Central memory CD4-positive, alpha-beta T cell (primary cell): Measurements from ENCODE around the gene CMTM7.
A peak's percentile ranks its signal among the peaks of the same experiment; 100 is the strongest.
"Not testable (repeated sequence)": the region's sequence is repeated elsewhere in the genome, so short reads cannot be mapped to it uniquely, and the experiment has no call there.

Experiments used
- DNase-seq: peaks from one replicate; pipeline ENCODE4 v3.0.0; 2022

CMTM7 gene

DNA sequence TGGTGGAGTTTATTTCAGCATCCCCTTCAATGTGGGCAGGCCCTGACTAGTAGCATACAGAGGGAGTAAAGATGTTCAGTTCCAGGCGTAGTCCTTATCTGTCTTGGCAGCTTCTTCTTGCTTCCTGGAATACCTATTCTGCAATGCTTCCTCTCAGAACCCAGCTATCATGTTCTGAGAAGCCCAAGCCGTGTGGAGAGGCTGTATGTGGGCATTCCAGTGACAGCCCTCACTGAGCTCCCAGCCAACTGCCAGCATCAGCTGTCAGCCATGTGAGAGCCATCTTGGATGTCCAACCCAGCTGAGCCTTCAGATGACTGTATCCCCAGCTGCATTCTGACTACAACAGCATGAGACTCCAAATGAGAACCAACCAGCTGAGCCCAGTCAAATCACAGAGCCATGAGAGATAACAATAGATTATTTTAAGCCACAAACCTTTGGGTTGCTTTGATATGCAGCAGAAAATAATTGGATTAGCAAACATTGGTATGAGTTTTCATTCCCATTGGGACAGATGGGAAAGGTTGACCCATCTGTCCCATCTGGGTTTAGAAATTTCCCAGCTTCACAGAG, 8.4 kb upstream of the CMTM7 start:
- no peak for DNase-seq

DNA sequence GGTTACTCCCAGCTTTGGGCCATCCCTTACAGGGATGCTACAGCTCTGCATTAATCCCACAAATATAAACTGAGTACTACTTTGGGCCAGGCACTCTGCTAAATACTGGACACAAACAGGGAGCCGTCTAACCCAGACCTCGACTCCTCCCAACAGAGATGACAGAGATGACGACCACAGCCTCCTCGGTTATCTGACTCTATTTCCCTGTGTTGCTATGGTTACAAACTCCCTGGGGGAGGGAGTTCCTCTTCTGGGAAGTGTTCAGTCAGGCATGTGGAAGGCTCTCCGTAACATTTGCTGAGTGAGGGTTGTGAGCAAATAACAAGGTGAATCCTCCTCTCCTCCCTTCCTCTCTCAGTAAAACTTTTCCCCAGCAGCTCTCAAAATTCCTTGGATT, 6.7 kb upstream of the CMTM7 start:
- no peak for DNase-seq

DNA sequence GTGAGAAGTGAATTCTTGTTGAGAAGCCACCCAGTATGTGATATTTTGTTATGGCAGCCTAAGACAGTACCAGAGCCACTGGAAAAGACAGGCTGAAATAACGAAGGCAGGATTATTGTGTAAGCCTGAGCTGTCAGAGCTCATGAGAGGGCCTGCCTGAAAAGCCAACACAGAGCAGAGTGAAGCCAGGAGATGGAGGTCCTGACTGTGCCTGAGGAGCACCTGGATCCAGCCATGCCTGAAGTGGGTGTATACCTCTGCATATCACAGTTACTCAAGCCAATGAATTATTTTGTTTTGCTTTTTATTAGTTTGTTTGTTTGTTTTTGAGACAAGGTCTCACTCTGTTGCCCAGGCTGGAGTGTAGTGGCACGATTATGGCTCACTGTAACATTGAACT, 4.1 kb upstream of the CMTM7 start:
- DNase-seq = no peak

DNA sequence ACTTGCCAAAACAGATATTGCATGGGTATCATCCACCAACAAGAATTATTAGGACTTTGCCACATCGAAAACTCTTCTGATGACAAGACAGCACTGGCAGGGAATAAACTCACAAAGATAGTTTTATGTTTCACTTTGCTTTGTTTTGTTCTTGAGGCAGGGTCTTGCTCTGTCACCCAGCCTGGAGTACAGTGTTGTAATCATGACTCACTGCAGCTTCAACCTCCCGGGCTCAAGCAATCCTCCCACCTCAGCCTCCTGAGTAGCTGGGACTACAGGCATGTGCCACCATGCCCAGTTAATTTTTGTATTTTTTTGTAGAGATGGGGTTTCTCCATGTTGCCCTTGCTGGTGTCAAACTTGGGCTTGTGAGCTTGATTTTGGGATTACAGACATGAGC, 2.1 kb upstream of the CMTM7 start:
- not testable (repeated sequence) for DNase-seq

DNA sequence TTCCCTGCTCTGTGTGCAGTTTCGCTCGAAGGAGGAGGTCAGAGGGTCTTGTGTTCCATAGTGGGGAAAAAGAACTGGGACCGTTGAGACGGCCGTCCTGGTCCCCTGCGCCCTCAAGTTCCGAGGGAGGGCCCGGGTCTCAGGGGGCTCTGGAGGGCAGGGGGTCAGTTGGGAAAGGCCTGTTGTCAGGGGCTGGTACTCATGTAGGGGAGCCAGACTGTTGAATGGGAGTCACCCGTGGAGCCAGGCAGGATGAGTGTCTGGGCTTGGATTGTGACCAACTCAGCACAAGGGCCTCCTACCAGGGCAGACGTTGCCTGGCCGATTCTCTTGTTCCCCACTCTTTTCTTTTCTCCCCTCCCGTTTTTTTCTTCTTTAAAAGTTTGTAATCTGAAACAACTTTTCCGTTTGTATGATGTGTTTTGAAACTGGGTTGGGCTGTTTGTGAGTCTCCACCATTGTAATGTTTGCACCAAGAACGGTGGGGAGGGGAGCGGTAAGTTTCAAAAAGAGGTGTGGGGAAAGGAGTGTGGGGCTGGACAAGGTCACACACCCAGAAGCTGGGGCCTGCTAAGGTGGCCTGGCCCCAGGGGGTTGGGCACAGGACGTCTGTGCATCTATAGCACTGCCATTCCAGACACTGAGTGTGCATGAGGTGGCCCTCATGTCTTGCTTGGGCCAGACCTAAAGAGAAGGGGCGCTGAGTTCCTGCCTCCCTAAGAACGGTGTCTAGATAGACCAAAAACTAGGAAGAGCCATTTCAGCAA, 1.1 kb downstream of the CMTM7 start:
- DNase-seq = peak; percentile 43

DNA sequence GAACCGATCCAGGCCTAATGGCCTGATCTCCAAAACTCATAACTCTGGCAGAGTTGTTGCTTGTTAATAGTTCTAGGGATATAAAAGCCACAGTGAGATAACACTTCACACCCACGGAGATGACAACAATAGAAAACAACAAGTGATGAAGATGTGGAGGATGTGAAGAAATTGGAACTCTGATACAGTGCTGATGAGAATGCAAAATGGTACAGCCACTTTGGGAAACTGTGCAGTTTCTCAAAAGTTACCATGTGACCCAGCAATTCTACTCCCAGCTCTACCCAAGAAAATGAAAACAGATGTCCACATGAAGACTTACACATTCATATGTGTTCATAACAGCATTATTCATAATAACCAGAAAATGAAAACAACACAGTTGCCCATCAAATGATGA, 3.8 kb downstream of the CMTM7 start:
- DNase-seq = no peak

DNA sequence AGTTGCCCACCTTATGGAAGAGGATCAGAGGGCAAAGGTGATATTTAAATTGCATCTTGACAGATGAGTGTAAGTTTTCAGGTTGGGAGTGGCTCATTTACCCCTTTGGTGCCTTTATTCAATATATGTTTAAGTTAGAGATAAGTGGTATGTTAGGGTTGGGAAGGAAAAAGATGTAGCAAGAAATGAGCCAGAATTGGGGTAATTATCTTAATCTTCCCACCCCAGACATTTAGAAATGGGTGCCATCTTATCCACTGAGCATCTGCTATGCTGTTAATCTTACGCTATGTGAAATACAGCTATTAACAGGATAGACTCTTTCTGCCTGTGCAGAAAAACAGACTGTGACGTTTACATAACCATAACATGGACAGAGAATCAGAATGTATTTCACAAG, 6.3 kb downstream of the CMTM7 start:
- DNase-seq = no peak

DNA sequence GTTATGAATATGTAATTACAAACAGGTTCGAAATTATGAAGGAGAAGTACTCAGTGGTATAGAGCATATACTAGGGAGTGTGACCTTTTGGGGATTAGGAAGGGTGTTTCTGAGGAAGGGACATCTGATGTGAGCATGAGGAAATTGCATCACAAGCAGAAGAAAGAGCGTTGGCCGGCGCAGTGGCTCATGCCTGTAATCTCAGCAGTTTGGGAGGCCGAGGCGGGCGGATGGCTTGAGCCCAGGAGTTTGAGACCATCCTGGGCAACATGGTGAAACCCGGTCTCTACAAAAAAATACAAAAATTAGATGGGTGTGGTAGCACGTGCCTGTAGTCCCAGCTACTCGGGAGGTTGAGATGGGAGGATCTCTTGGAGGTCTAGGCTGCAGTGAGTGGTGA, 6.9 kb downstream of the CMTM7 start:
- DNase-seq = no peak

DNA sequence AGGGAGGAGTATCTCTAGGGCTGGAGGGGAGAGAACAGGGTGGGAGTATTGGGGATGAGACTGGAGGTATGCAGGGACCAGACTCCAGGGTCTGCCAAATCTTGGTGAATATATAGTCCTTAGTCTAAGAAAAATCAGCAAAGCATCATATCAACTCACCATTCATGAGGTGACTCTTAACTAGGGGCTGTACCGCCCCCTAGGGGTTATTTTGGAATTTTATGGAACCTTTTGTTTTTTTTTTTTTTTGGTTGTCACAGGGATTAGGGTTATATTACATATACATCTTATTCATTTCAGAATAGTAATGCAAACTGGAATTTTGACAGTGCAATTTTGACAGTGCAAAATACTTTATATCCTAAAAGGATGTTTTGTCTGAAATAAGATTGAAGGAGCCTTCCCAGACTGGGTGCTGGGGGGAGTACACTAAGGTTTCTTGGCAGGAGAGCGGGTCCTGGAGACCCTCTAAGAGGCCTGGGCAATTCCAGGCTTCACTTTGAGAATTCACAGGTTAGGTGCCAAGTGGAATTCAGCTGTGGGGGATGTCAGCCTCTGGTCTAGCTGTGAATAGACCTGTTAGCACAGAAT, 7.5 kb downstream of the CMTM7 start:
- DNase-seq = peak; percentile 66

DNA sequence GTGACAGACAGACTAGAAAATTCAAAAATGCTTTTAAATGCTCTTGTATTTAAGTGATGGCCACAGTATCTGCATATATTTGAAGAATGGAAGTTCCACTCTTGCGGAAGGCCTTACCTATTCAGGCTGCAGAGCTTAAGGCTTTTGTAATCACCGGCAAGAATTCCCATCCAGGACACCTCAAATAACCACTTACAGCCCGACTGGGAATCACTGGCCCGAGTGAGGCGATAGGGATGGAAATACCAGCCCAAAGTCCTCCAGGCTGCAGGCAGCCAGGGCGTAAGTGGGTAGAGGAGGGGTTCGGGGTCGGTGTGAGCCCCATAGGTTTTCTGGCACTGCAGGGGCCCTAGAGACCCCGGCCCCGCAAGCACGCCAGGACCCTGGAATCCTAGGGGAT, 9.5 kb downstream of the CMTM7 start:
- DNase-seq = no peak

DNA sequence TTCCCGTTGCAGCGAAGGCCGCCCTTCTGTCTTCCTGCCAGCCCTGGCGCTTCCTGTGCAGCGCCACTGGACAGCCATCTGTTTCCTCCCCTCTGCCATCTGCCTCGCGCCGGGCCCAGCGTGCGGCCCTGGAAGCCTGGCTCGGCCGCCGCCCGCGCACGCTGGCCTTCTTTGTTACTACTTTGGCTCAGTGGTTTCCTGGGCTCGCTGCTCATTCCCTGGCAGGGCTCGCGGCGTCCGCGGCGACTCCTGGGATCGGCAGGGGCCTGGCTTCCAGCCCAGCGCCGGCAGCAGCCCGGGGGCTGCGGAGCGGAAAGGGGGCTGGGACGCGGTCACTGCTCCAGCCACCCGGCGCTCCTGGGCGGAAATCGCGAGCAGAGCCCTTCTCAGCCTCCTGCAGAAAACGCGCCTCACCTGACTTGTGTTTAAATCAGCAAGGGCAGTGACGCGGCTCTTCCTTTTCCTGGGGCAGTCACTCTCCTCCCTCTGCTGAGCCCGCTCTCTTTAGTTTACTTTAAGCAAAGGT, 10.0 kb downstream of the CMTM7 start:
- peak; percentile 63 for DNase-seq

DNA sequence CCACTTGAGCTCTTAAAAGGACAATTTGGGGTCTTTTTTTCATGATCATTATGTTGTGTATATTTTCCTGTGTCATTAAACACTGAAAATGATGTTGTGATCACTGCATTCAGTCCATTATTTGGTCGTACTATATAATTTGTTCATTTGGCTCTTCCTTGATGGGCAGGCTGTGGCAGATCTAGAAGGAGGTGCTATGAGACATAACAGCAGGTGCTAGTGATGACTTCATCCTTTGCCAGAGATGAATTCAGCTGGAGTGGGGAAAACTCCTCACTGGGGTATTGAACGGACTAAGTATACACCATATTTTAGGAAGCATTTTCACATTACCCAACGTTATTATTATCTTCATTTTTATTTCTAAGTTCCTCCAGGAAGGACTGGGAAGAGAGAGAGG, 12.0 kb downstream of the CMTM7 start:
- no peak for DNase-seq

DNA sequence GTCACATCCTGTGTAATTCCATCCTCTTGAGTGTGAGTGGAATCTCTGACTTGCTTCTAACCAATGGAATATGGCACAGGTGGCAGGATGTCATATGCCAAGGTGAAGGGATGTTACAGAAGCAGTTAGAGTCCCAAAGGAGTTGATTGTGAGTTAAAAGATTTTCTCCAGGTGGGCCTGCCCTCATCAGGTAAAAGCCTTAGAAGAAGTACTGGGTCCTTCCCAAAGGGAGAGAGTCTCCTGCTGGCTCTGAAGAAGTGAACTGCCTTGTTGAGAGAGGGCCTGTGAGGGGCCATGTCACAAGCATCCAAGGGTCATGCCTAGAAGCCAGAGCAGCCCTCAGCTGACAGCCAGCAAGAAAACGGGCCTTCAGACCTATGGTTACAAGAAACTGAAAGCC, 13.1 kb downstream of the CMTM7 start:
- no peak for DNase-seq

DNA sequence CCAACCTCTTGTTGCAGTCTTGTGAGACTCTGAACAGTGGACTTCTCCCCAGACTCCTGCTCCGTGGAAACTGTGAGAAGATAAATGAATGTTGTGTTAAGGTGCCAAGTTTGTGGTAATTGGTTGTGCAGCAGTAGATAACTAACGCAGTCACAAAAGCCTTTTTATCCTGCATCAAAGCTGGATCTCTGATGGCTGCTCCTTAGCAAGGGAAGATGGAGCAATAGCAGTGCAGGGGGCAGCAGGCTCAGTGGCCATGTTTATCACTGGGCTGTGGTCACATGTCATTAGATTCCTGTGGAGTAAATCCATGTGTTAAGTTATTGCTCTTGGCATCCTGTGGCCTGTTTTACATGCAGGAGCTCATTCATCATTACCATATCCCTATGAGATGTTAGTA, 13.5 kb downstream of the CMTM7 start:
- DNase-seq = no peak

DNA sequence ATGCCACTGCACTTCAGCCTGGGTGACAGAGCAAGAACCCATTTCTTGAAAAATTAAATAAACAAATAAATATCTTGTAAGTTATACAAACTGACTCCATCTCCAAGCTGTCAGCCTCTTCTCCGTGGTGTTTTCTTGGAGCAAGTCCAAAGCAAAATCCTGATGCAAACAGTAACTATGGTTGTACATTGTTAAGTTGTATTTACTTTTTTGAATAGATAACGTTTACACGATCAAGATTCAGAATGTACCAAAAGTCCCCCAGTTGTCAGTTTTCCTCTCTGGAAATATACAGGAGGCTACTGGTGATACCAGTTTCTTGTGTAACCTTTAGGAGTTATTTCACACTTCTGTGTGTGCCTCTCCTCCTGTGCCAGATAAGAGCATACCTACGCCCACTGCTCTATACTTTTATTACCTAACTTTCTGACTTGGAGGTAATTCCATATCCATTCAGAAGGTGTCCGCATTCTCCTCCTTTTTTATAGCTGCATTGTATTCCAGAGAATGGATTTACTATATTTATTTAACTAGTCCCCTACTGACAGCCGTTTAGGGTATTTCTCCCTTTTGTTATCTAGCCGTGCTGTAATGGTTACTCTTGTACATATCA, 14.2 kb downstream of the CMTM7 start:
- DNase-seq = no peak

DNA sequence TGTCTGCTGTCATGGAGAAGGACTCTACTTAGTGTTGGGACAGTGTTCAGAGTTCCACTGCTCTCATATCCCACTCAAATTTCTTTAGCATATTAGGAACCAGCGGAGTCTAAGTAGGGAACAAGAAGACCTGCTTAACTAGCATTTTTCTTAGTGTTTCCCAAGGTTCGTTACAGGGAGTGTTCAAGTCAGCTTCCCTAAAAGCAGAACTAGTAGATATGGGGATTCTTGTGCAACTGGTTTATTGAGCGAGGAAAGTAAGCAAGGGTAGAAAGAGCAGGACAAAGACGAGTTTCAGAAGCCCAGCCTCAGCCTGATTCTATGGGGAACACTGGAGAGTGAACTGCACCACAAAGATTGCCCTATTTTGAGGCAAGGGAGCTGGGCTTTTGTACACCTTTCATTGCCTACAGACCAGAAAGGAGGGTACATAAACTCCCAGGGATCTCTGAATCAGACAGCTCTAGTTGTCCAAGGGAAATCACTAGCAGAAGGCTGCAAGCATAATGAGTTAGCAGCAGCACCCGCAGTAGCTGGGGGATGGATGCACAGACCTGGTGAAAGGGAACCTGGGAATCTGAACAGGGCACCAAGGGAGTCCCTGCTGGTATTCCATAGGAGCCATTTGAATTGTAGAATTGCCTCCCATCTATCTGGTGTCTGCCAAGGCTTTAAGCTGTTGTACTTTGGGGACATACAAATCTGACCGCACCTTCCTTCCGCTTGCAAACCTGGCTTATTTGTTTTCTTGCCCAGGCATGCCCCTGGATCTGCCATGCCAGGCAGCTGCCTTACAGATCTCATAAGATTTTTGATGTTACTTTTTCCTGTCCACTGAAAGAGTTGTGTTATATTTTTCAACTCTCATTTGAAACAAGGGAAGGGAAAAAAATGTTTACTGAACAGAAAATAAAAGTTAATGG, 15.1 kb downstream of the CMTM7 start:
- DNase-seq = no peak

DNA sequence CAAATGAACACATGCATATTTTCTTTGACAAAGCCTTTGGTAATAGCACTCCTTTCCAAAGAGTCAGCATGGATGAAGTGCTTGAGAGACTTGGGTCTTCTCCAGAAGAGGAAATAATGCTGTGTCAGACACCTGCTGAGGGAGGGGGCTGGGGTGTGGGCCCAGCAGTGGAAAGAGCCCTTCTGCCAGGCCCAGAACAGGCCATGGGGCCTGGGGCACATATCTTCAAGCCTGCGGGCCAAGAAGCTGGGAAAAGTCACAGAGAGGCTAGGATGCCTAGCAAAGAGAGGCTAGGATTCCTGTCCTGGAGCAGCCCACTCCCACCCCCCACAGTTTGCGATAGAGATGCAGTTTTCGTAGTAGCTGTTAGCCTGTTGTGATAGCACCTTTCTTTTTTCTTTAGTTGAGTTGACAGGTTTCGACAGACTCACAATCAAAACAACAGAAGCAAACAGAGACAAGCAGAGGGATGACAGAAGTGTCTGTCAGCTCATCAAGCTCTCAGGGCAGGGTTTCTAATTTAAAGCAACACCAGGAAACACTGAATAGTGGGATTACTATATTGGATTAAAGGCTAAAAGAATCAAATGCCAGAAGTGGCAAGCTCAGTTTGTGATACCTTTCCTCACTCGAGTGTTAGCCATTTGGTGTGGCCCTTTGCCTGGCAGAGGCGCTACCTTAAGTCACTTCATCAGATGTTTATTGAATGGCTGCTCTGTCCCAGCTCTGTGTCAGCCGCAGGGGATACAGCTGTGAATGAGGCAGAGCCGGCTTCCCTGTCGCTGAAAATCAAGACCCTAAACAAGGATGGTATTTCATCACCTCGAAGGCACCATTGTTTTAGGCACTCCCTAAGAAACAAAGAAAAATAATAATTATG, 19.0 kb downstream of the CMTM7 start:
- DNase-seq = no peak

DNA sequence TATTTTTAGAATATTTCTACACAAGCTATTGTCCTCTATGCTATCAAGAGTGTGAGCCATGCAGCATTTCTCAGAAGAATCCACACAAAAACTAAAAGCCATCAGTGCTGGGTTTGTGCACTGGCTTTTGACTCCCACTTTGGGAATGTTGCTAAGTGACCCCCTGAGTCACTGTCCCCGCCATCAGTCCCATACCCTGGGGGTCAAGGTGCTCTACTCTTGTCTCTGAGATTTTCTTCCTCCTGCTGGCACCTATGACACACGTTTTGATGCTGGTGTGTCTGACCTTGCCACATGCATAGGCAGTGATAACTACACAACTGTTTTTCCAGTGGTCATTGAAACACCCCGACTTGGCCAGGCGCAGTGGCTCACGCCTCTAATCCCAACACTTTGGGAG, 19.8 kb downstream of the CMTM7 start:
- DNase-seq = no peak

DNA sequence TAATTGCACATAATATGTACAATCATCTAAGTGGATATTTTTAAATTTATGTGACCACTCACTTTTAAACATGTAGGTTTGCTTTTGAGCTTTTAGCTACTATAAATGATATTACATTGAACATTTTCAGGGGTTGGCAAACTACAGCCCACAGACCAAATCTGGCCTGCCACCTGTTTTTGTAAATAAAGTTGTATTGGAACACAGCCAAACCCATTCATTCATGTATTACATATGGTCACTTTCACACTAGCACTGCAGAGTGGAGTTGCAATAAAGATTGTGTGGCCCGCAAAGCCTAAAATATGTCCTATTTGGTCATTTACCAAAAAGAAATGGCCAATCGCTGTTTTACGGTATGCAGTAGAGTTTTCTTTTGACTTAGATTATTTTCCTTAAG, 21.2 kb downstream of the CMTM7 start:
- DNase-seq = no peak

DNA sequence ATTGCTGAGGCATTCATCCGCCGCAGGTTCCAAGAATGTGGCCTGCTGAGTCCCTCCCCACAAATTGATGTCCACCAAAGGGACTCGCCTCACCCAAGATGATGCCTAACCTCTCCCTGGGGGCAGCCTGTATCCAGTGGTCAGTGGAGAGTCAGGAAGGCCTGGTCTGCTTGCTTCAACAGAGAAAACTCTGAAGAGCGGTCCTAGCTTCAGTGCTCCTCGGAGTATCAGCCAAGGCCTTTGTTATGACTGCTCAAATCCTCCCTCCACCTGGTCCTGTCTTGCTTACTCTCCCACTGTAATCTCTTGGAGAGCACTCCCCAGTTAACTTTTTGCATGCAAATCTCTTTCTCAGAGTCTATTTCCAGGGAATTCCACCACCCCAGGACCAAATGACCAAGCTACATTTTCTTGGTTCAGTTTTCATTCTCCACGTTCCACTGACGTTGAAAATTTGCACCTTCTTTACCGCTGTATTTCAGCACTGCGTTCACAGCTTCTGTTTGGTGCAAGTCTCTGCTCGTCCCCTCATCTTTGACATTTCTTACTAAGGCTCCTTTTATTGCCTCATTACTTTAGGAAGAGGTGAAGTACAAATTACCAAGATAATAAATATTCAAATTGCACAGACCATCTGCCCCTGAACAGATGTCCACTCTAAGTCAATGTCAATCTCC, 22.3 kb downstream of the CMTM7 start:
- DNase-seq = no peak
